SU-DHL-6 (cell line): ENCODE results near the gene CCDC88A.

Experiments
- H2AFZ ChIP-seq: fragments of 200-600 bp; sonication (generic); 2 replicates; pipeline ENCODE4 v1.6.1; 2014; ENCODE audit warnings: low read depth, mild to moderate bottlenecking, moderate library complexity, mixed read lengths, antibody characterized with exemption, low read length; ENCODE audit not compliant: severe bottlenecking
- H3F3A ChIP-seq: fragments of 200-600 bp; shearing (Covaris generic); 2 replicates; pipeline ENCODE4 v1.6.0; 2016; ENCODE audit warnings: antibody characterized with exemption, mild to moderate bottlenecking; ENCODE audit not compliant: insufficient read depth
- H3K27ac ChIP-seq: fragments of 200-600 bp; sonication (generic); 2 replicates; pipeline ENCODE4 v1.5.1; 2016; ENCODE audit warnings: low read depth, mild to moderate bottlenecking, low read length, moderate library complexity, mixed read lengths
- H3K27me3 ChIP-seq: fragments of 200-600 bp; sonication (generic), shearing (Covaris generic); 2 replicates; pipeline ENCODE4 v1.6.0; 2014; ENCODE audit warnings: mild to moderate bottlenecking, low read length
- H3K36me3 ChIP-seq: fragments of 200-600 bp; sonication (generic); 2 replicates; pipeline ENCODE4 v1.6.1; 2014; ENCODE audit warnings: mild to moderate bottlenecking, low read length, mixed read lengths
- H3K4me2 ChIP-seq: fragments of 300-600, 200-600 bp; shearing (Covaris generic), sonication (generic); 2 replicates; pipeline ENCODE4 v1.6.0; 2014; ENCODE audit warnings: low read length, low read depth, mild to moderate bottlenecking; ENCODE audit not compliant: poor library complexity, severe bottlenecking
- H3K4me3 ChIP-seq: fragments of 200-600 bp; sonication (generic); 2 replicates; pipeline ENCODE4 v1.5.1; 2014; ENCODE audit warnings: antibody characterized with exemption, low read length, mild to moderate bottlenecking, mixed read lengths; ENCODE audit not compliant: insufficient read depth, poor library complexity, severe bottlenecking
- H3K79me2 ChIP-seq: fragments of 200-600 bp; sonication (generic); 2 replicates; pipeline ENCODE4 v1.6.1; 2014; ENCODE audit warnings: mild to moderate bottlenecking, low read length, moderate library complexity; ENCODE audit not compliant: insufficient read depth
- H3K9ac ChIP-seq: fragments of 200-600 bp; sonication (generic); 2 replicates; pipeline ENCODE4 v1.7.0; 2014; ENCODE audit warnings: mild to moderate bottlenecking, low read length
- H3K9me2 ChIP-seq: fragments of 200-600 bp; sonication (generic); replicated peaks from 2 replicates; pipeline ENCODE4 v1.6.1; 2014; ENCODE audit warnings: low read length; ENCODE audit not compliant: insufficient read depth
- H3K9me3 ChIP-seq: fragments of 200-600 bp; sonication (generic); 2 replicates; pipeline ENCODE4 v1.6.1; 2014; ENCODE audit warnings: low read length, mixed read lengths; ENCODE audit not compliant: insufficient read depth
- H4K20me1 ChIP-seq: fragments of 200-600 bp; sonication (generic); 2 replicates; pipeline ENCODE4 v1.6.1; 2014; ENCODE audit warnings: low read depth, mild to moderate bottlenecking, antibody characterized with exemption, low read length, moderate library complexity, mixed read lengths
- EZH2phosphoT487 ChIP-seq: fragments of 200-600 bp; sonication (generic), shearing (Covaris generic); conservative IDR thresholded peaks from 2 replicates; pipeline ENCODE4 v1.6.1; 2018; ENCODE audit warnings: mild to moderate bottlenecking, antibody characterized with exemption, low read length, moderate library complexity, mixed read lengths
- TF ChIP-seq, protein P1 (sequence below): fragments of 200-600 bp; sonication (generic); IDR thresholded peaks from one replicate; pipeline ENCODE4 v1.5.1; 2017; ENCODE audit warnings: antibody characterized with exemption, mild to moderate bottlenecking, low read length, moderate library complexity; ENCODE audit not compliant: insufficient read depth, poor library complexity, severe bottlenecking

CCDC88A gene

DNA sequence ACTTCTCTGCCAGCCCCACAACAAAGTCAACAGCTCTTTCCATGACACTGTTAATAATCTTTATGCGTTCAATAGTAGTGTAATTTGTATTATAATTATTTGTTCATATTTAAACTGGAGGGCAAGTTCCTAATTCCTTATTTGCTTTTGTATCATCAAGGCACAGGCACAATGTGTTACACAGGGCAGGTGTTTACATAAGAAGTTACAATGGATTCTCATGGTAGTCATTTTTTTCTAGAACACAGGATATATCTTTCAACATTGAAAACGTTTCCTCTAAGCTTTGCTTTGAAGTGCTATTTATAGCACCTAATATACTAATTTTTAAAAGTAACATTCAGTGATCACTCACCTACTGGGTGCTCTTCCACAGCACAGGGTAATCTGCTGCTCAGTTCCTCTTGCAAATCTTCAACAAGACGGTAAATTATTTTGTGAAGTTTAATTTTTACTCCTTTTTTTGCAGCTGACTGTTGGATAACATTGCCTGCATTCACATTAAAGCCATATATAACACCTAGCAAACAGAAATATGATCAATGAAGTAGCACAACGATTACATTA is 179.9 kb downstream of the CCDC88A start:
- TF ChIP-seq EZH2phosphoT487, result no peak
- TF ChIP-seq, protein P1, sequence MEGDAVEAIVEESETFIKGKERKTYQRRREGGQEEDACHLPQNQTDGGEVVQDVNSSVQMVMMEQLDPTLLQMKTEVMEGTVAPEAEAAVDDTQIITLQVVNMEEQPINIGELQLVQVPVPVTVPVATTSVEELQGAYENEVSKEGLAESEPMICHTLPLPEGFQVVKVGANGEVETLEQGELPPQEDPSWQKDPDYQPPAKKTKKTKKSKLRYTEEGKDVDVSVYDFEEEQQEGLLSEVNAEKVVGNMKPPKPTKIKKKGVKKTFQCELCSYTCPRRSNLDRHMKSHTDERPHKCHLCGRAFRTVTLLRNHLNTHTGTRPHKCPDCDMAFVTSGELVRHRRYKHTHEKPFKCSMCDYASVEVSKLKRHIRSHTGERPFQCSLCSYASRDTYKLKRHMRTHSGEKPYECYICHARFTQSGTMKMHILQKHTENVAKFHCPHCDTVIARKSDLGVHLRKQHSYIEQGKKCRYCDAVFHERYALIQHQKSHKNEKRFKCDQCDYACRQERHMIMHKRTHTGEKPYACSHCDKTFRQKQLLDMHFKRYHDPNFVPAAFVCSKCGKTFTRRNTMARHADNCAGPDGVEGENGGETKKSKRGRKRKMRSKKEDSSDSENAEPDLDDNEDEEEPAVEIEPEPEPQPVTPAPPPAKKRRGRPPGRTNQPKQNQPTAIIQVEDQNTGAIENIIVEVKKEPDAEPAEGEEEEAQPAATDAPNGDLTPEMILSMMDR, result no peak
- H3K27me3 ChIP-seq, result no peaks in the 10 kb centered on the region
- peaks cover 46% of the 10 kb centered on the region for H3K36me3 ChIP-seq
- no peak overlapping the region for H3K9ac ChIP-seq
- H3K9me2 ChIP-seq, result no peaks in the 10 kb centered on the region
- no peak overlapping the region for H3K4me3 ChIP-seq
- H3K4me2 ChIP-seq, result no peak overlapping the region
- H3K9me3 ChIP-seq, result no peaks in the 10 kb centered on the region
- H3K79me2 ChIP-seq, result 0 out of 2 replicates have a peak, but pooled peaks cover 1% of the 10 kb centered on the region
- H3K27ac ChIP-seq, result no peak overlapping the region
- no peak overlapping the region for H2AFZ ChIP-seq
- H3F3A ChIP-seq, result peaks cover 72% of the 10 kb centered on the region
- H4K20me1 ChIP-seq, result 0 out of 2 replicates have a peak, but pooled peaks cover 4% of the 10 kb centered on the region
